ENCODE data around the gene TRPV4.

GRCh38 chr12:109781668-109782325, 51.4 kb downstream of the TRPV4 start:
- no peak for TF ChIP-seq FOXM1 (IDR thresholded peaks at IDR 0.05; ENCODE audit: low read depth)
- no peak for TF ChIP-seq NRF1 (IDR thresholded peaks at IDR 0.05; ENCODE audit: low read depth, low read length)
- TF ChIP-seq SMC3 (IDR thresholded peaks at IDR 0.05; ENCODE audit: low read depth, low read length) = no peak
- TF ChIP-seq CTCF (IDR thresholded peaks at IDR 0.05) = no peak
